ENCODE data around the gene UQCRQ. TPM values are rescaled to one million over a fixed set of nuclear protein-coding genes. Genes with fewer than 3 reads are reported as not detected.

The UQCRQ gene
- total and polyA plus RNA-seq, 2 of the 13 experiments (the other 11 are each of a cell fraction or from before 2014, with no cell fraction given) = 257 to 575 TPM

DNA sequence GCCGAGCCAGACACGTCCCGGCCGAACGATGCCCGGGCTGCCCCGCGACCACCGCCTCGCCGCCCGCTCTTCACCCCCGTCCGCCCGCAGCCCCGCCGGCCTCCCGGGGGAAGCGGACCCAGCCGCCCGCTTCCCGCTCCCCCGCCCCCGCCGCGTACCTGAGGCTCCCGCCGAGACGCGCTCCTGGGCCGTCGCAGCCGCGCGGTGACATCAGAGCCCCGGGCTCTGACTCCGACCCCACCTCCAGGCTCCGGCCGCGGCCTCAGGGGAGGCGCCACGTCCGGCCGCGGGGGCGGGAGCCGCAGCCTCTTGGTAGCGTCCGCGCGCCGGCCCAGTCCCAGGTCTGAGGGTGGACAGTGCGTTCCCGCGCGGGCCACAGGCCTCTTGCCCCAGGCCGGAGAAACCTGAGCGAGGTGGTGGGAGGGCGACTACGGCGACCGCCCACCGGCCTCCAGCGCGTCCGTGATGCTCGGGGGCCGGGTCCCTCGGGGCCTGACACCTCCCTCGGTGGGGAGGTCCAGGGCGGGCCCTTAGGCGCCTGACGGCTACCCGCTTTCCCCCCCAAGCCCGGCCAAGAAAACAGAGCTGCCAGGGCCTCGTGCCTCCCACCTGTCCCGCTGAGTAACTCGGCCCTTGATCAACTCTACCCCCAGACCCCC is 35.9 kb upstream of the UQCRQ start, which contains the start of gene SHROOM1 (continued):
- TF ChIP-seq ZNF547 (CRISPR knock-in tag; IDR thresholded peaks at IDR 0.05) (0 out of 2 replicates have a peak, but pooled peaks have one; percentile 25), RXRA (CRISPR knock-in tag; IDR thresholded peaks at IDR 0.05) (0 out of 2 replicates have a peak, but pooled peaks have one; percentile 30), ZNF577 (CRISPR knock-in tag; IDR thresholded peaks at IDR 0.05; ENCODE audit: borderline replicate concordance, low read depth) (peak; percentile 66; the same call in 1 of the 2 replicates), ZNF7 (CRISPR knock-in tag; IDR thresholded peaks at IDR 0.05) (no peak; the same call in 1 of the 2 replicates), KMT2B (CRISPR knock-in tag; IDR thresholded peaks at IDR 0.05) (peak; percentile 52; the same call in 1 of the 2 replicates)
- TF ChIP-seq, protein P1, sequence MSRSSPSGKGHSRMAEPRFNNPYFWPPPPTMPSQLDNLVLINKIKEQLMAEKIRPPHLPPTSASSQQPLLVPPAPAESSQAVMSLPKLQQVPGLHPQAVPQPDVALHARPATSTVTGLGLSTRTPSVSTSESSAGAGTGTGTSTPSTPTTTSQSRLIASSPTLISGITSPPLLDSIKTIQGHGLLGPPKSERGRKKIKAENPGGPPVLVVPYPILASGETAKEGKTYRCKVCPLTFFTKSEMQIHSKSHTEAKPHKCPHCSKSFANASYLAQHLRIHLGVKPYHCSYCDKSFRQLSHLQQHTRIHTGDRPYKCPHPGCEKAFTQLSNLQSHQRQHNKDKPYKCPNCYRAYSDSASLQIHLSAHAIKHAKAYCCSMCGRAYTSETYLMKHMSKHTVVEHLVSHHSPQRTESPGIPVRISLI (CRISPR knock-in tag; IDR thresholded peaks at IDR 0.05; ENCODE audit: borderline replicate concordance) = peak; percentile 29; the same call in 1 of the 2 replicates
- TF ChIP-seq, protein P2, sequence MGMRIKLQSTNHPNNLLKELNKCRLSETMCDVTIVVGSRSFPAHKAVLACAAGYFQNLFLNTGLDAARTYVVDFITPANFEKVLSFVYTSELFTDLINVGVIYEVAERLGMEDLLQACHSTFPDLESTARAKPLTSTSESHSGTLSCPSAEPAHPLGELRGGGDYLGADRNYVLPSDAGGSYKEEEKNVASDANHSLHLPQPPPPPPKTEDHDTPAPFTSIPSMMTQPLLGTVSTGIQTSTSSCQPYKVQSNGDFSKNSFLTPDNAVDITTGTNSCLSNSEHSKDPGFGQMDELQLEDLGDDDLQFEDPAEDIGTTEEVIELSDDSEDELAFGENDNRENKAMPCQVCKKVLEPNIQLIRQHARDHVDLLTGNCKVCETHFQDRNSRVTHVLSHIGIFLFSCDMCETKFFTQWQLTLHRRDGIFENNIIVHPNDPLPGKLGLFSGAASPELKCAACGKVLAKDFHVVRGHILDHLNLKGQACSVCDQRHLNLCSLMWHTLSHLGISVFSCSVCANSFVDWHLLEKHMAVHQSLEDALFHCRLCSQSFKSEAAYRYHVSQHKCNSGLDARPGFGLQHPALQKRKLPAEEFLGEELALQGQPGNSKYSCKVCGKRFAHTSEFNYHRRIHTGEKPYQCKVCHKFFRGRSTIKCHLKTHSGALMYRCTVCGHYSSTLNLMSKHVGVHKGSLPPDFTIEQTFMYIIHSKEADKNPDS (CRISPR knock-in tag; IDR thresholded peaks at IDR 0.05) = peak; percentile 41; the same call in 1 of the 2 replicates
- TF ChIP-seq, protein P3, sequence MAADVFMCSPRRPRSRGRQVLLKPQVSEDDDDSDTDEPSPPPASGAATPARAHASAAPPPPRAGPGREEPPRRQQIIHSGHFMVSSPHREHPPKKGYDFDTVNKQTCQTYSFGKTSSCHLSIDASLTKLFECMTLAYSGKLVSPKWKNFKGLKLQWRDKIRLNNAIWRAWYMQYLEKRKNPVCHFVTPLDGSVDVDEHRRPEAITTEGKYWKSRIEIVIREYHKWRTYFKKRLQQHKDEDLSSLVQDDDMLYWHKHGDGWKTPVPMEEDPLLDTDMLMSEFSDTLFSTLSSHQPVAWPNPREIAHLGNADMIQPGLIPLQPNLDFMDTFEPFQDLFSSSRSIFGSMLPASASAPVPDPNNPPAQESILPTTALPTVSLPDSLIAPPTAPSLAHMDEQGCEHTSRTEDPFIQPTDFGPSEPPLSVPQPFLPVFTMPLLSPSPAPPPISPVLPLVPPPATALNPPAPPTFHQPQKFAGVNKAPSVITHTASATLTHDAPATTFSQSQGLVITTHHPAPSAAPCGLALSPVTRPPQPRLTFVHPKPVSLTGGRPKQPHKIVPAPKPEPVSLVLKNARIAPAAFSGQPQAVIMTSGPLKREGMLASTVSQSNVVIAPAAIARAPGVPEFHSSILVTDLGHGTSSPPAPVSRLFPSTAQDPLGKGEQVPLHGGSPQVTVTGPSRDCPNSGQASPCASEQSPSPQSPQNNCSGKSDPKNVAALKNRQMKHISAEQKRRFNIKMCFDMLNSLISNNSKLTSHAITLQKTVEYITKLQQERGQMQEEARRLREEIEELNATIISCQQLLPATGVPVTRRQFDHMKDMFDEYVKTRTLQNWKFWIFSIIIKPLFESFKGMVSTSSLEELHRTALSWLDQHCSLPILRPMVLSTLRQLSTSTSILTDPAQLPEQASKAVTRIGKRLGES (CRISPR knock-in tag; IDR thresholded peaks at IDR 0.05; ENCODE audit: borderline replicate concordance) = no peak
- TF ChIP-seq, protein P4, sequence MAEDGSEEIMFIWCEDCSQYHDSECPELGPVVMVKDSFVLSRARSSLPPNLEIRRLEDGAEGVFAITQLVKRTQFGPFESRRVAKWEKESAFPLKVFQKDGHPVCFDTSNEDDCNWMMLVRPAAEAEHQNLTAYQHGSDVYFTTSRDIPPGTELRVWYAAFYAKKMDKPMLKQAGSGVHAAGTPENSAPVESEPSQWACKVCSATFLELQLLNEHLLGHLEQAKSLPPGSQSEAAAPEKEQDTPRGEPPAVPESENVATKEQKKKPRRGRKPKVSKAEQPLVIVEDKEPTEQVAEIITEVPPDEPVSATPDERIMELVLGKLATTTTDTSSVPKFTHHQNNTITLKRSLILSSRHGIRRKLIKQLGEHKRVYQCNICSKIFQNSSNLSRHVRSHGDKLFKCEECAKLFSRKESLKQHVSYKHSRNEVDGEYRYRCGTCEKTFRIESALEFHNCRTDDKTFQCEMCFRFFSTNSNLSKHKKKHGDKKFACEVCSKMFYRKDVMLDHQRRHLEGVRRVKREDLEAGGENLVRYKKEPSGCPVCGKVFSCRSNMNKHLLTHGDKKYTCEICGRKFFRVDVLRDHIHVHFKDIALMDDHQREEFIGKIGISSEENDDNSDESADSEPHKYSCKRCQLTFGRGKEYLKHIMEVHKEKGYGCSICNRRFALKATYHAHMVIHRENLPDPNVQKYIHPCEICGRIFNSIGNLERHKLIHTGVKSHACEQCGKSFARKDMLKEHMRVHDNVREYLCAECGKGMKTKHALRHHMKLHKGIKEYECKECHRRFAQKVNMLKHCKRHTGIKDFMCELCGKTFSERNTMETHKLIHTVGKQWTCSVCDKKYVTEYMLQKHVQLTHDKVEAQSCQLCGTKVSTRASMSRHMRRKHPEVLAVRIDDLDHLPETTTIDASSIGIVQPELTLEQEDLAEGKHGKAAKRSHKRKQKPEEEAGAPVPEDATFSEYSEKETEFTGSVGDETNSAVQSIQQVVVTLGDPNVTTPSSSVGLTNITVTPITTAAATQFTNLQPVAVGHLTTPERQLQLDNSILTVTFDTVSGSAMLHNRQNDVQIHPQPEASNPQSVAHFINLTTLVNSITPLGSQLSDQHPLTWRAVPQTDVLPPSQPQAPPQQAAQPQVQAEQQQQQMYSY (CRISPR knock-in tag; IDR thresholded peaks at IDR 0.05) = peak; percentile 53; the same call in 1 of the 2 replicates
